Esophagus mucosa (tissue), 1 donor: Measurements from ENCODE around the gene AHDC1. TPM values are rescaled to one million over a fixed set of nuclear protein-coding genes. Genes with fewer than 3 reads are reported as not detected.

Experiments used
- total RNA-seq: library from RNA; stranded (reverse); gene quantifications from one replicate; pipeline ENCODE4 v1.2.4, GENCODE V29; 2023
- donor health status: DM: yes; HTN: yes; CAD: no.

Gene AHDC1
- total RNA-seq, 1 donor from 2014 or later = 51.7 TPM

Other genes with a start within 250 kb of the AHDC1 start
- 76.3 TPM for gene MAP3K6, start 237.2 kb downstream of the AHDC1 start, total RNA-seq
- gene FCN3, start 229.3 kb downstream of the AHDC1 start, total RNA-seq = 2.4 TPM
- 12.2 TPM for gene CD164L2, start 220.8 kb downstream of the AHDC1 start, total RNA-seq
- 0.52 TPM for gene GPR3, start 211.5 kb downstream of the AHDC1 start, total RNA-seq
- 169 TPM for gene WASF2, start 114.0 kb downstream of the AHDC1 start, total RNA-seq
- gene FGR, start 31.0 kb upstream of the AHDC1 start, total RNA-seq = 1.3 TPM
- gene IFI6, start 68.0 kb upstream of the AHDC1 start, total RNA-seq = 20.5 TPM
- gene FAM76A, start 121.8 kb upstream of the AHDC1 start, total RNA-seq = 11.8 TPM
- gene STX12, start 169.1 kb upstream of the AHDC1 start, total RNA-seq = 45.6 TPM
- 30.0 TPM for gene PPP1R8, start 226.6 kb upstream of the AHDC1 start, total RNA-seq